Measurements from ENCODE around the gene TMC5.
A peak's percentile ranks its signal among the peaks of the same experiment; 100 is the strongest.

The TMC5 gene

DNA sequence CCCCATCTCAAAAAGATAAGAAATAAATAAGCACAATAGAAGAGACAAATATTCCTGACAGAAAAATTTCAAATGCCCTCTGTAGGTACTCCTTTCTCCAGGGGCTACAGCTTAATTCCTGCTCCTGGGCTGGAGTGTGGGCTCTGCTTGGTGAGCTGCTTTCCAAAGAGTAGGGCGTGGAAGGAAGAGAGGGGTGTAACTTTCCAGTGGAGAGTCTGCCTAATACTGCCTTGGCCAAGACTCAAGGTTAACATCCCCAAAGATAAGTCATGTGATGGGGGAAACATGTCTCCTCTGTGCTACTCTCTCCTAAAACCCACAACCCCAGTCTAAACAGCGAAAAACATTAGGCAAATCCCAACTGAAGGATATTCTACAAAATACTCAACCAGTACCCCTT lies 42.7 kb downstream of the TMC5 start:
- DNase-seq, result no peak

DNA sequence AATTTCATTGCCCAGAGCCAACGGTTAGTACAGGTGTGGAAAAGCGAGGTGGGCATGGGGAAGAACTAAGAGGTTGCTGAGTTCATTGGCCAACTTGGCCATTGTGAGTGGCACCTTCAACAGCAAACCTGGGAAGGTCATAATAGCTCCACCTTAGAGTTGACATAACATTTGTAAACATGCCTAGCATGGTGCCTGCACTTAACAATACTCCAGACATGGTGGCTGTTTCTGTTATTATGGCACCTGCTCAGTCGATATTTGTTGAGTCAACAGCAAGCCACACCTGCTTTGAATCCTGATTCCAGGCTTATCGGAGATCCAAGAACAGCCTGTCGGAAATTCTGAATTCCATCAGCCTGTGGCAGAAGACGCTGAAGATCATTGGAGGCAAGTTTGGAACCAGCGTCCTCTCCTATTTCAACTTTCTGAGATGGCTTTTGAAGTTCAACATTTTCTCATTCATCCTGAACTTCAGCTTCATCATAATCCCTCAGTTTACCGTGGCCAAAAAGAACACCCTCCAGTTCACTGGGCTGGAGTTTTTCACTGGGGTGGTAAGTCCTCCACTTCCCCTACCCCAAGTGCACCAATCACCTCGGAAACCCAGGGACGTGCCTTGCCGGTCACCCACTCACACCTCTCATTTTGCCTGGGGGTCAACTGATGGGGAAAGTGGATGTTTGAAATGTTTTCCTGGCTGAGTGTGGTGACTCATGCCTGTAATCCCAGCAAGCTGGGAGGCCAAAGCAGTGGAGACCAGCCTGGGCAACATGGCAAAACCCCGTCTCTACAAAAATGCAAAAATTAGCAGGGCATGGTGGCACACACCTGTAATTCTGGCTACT lies 46.0 kb downstream of the TMC5 start:
- DNase-seq, result peak; percentile 18 to 95 (median 80)

DNA sequence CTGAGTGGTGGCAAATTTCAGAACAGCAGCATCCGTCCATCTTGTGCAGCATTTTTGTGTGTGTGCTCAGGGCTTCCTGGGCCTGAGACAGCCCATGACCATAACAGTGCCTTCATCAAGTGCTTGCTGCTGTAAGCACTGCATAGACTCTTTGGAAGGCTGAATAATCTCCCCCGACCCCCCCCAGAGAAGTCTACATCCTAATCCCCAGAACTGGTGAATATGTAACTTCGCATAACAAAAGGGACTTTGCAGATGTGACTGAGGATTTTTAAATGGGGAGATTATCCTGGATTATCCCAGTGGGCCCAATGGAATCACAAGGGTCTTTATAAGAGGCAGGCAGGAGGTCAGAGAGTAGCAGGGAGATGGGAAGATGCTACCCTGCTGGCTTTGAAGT lies 50.6 kb downstream of the TMC5 start:
- DNase-seq, result no peak

DNA sequence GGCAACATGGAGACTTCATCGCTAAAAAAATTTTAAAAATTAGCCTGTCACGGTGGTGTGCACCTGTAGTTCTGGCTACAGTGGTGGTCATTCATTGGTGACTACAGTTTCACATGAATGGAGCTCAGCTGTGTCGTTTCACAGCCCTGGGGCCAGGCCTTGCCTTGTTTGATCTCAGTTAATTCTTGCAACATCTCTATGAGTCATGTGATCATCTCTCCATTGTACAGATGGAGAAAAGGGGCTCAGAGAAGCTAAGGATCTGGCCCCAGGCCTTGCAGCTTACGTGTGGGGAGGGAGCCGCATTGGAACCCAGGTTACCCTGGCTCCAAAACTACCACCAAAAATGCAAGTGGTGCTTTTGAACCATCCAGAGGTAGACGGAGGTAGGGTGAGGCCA lies 54.8 kb downstream of the TMC5 start:
- no peak for DNase-seq

DNA sequence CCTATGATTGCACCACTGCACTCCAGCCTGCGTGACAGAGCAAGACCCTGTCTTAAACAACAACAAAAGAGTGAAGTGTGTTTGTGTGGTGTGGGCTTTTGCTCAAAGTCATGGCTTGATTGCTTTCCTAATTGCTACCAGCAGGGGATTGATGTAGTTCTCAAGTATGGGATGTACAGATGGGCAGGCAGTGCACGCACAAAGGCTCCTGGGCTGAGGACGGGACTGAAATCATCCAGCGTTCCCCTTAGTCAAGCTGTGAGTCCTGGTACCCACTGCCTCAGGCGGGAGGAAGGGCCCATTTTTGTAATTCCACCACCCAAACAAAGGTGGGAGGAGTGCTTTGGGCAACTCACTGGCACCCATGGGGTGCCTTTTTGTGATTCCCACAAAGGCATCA lies 56.9 kb downstream of the TMC5 start:
- peak in 1 of 3 experiments; percentile 40 for DNase-seq

DNA sequence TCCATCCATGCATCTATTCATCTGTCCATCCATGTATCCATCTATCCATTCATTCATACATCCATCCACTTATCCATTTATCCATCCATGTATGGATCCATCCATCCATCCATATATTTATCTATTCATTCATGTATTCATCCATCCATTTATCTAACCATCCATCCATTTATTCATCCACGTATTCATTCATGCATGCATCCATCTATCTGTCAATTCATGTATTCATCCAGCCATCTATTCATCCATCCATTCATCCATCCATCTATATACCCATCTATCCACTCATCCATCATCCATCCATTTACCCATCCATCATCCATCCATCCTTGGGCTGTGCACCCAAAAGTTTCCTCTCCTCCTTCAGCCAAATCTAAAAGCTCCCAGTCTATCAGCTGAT lies 60.8 kb downstream of the TMC5 start:
- no peak for DNase-seq

DNA sequence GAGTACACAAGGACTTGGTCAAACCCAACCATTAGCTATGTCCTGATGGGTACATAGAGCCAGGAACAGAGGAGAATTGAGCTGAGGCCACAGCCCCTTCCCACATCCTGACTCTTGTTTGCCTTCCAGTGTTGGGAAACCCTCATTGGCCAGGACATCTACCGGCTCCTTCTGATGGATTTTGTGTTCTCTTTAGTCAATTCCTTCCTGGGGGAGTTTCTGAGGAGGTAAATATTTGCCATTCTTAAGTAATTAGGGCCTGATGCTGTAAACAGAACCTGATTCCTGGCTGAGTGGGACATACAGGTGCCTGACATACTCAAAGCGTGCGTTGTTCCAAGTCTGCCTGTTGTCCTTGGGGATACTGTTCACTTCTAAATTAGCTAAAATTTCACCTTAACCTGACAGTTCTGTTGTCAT lies 61.6 kb downstream of the TMC5 start:
- no peak for DNase-seq

DNA sequence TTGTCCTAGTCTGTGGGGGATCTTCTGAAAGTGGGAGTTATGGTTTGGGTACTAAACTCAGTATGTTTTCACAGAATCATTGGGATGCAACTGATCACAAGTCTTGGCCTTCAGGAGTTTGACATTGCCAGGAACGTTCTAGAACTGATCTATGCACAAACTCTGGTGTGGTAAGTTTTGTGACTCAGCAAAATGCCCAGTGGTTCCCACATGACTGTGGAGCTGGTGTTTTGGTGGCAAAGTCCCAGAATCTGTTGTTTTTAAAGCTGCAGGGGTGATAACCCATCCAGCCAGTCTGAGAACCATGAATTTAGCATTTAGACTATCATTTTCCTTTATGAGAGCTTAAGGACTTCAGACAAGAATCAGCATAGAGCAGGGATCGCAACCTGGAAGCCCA lies 63.6 kb downstream of the TMC5 start:
- DNase-seq, result no peak

DNA sequence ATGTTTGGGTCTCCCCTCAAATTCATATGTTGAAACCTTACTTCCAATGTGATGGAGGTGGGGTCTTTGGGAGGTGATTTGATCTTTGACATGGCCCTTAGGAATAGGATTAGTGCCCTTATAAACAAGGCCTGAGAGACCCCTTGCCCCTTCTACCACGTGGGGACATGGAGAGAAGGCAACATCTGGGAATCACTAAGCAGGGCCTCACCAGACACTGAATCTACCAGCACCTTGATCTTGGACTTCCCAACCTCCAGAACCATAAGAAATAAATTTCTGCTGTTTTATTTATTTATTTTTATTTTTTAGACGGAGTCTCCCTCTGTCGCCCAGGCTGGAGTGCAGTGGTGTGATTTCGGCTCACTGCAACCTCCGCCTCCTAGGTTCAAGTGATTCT lies 64.1 kb downstream of the TMC5 start:
- DNase-seq, result no peak

DNA sequence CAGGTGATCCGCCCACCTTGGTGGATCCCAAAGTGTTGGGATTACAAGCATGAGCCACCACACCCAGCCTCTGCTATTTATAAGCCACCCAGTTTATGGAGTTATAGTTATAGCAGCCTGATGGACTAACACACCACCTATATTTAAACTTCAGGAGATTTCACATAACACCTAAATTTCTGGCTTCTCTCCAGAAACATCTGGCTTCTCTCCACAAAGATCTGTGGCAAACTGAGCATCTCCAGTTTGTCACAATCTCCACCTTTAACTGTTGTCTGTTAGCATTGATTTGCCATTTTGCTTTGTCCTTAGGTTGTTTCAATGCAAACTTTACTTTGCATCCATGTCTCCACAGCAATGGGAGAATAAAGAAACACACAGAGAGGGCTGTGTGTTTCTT lies 64.6 kb downstream of the TMC5 start:
- no peak for DNase-seq

DNA sequence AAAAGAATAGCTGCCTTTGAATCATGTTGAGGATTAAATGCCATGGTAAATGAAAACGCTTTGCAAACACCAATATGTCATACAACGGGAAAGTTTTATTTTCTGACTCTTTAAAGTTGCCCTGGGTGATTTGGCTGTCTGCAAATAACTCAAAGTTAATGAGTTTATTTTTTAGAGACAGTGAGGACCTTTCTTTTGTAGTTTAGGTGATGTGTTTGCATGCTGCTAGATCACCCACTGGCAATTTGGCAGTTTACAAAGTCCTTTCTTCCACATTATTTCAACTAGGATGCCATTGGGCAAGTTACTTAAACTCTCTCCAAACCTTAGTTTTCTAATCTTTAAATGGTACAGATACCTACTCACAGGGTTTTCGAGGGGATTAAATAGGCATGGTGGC lies 66.4 kb downstream of the TMC5 start:
- DNase-seq, result no peak

DNA sequence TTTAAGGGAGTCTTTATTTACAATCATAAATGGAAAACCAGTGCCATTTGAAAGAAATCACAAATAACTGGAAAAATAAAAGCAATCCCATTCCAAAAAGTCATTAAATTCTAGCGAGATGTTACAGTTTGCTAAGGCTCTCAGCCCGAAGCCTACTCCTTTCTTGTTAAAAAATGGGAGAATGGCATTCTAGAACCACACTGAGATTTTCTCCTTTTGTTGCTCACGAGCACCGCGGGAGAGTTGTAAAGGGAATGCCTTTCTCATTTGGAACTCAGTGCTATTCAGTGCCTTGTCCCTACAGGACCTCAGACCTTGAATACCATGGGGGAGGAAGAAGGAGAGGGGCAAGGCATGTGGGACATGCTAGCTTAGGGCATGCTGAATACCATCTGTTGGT lies 67.9 kb downstream of the TMC5 start:
- DNase-seq, result no peak

DNA sequence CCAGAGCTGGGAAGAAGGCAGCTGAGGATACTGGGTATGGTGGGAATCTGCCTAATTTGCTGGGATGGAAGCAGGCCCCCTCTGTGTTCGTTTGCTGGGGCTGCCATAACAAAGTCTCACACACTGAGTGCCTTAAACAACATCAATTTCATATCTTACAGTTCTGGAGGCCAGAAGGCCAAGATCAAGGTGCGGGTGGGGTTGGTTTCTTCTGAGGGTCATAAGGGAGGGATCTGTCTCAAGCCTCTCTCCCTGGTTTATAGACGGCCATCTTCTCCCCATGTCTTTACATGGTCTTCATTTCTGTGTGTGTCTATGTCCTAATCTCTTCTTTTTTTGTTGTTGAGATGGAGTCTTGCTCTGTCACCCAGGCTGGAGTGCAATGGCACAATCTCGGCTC lies 68.4 kb downstream of the TMC5 start:
- DNase-seq, result no peak

DNA sequence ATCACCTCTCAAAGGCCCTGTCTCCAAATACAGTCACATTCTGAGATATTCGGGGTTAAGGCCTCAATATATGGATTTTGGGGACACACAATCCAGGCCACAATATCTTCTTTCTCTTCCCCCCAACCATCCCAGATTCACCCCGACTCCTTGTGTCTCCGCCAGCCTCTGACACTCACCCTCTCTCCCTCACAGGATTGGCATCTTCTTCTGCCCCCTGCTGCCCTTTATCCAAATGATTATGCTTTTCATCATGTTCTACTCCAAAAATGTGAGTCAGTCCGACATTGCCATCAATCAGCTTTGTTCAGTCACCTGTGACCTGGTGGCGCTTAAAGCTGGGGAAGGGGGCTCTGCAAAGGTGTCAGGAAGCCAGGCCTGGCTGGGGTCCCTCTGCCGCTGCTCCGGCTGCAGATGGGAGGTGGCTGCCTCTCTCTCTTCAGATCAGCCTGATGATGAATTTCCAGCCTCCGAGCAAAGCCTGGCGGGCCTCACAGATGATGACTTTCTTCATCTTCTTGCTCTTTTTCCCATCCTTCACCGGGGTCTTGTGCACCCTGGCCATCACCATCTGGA lies 69.2 kb downstream of the TMC5 start:
- peak in 1 of 3 experiments; percentile 4 for DNase-seq

DNA sequence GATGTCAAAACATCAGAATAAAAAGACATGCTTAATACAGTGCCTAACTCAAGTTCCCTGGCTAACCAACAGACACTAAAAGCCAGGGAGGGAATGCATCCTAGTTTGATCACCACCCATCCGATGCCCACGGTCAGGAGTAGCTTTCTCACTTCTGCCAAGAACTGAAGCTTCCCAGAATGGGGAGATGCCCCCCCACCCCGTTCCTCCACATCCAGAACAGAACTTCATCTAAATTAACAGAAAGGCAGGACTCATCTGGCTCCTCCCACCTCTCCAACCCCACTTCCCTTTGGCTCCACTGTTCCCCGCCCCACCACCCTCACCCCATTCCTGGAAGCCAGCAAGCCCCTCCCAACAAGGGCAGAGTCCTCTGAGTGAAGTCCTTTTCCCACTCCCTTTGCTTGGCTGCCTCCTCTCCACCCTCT lies 70.5 kb downstream of the TMC5 start:
- no peak for DNase-seq

DNA sequence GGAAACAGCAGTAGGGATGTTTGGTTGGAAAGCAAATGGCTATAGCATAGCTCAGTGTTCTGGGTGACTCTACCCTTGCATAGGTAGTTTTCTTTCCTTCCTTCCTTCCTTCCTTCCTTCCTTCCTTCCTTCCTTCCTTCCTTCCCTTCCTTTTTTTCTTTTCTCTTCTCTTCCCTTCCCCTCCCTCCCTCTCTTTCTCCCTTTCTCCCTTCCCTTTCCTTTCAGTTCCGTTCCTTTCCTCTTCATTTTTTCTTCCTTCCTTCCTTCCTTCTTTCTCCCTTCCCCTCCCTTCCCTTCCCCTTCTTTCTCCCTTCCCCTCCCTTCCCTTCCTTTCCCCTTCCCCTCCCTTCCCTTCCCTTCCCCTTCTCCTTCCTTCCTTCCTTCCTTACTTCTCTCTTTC lies 72.9 kb downstream of the TMC5 start:
- DNase-seq, result no peak

DNA sequence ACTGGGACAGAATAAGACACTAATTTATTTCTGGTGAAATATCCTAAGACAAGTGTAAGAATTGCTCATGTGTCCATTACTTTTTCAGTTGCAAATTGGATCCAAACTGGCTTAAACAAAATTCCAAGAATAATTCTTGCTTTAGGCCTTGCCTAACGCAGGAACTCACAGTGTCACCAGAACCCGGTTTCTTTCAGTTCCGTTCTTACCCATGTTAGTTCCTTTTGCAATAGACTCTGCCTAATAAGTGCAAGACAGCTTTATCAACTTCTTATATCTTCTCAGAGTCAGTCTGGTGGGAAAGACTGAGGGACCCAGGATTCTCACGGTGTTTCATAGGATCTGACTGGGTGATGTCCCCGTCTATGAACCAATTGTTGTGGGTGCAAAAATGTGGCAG lies 79.5 kb downstream of the TMC5 start:
- DNase-seq, result no peak

DNA sequence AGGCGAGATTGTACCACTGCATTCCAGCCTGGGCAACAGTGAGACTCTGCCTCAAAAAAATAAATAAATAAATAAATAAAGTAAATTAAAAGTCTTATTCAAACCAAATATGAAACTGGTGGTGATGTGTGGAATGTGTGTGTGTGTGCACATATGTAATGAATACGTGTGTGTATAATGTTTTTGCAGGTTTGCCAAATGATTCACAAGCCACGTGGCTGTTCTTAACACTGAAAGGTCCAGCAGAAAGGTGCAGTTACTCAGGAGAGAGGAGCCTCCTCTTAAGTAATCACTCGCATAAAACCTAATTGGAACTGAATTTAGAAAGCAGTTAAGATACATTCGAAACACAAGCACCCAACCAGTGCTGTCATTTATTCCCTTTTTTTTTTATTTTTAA lies 81.3 kb downstream of the TMC5 start:
- DNase-seq, result no peak

DNA sequence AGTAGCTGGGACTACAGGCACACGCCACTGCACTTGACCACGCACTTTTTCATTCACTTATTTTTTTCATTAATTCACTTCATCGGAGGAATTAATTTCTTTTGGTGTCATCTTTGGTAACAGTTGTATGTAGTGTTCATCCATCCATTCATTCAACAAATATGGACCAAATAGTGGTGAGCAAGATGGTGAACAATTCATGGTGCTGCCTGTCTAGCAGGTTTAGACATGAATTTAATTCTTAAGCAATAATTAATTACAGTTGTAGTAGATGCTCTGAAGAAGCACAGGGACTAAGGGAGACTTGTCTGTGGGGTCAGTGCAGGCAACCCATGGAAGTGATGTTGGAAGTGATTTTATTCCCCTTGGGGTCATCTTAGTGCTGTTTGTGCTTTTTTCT lies 81.8 kb downstream of the TMC5 start:
- DNase-seq, result no peak

DNA sequence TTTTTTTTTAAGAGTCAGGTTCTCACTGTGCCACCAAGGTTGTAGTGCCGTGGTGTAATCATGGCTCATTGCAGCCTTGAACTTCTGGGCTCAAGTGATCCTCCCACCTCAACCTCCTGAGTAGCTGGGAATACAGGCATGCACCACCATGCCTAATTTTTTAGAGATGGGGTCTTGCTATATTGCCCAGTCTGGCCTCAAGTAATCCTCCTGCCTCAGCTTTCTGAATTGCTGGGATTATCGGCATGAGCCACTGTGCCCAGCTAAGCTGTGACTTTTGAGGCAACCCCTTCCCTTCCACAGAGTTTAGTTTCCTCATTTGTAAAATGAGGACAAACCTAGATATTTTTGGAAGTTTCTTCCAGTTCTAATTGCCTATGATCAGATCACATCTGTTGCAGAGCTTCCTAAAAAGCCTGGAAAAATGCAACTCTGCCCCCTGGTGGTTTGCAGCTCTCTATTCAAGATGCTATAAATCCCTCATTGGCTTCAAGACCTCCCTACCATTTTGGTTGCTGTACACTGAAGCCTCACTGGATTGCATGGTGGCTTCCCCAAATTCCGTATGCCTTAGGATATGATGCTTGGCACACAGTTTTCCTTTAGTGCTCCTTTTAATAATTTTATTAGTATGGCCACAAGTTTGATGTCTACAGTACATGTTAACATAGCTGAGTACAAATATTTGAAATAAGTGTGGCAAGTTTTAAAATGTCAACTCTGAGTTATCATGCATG lies 84.9 kb downstream of the TMC5 start:
- DNase-seq, result peak; percentile 48 to 89 (median 65)

DNA sequence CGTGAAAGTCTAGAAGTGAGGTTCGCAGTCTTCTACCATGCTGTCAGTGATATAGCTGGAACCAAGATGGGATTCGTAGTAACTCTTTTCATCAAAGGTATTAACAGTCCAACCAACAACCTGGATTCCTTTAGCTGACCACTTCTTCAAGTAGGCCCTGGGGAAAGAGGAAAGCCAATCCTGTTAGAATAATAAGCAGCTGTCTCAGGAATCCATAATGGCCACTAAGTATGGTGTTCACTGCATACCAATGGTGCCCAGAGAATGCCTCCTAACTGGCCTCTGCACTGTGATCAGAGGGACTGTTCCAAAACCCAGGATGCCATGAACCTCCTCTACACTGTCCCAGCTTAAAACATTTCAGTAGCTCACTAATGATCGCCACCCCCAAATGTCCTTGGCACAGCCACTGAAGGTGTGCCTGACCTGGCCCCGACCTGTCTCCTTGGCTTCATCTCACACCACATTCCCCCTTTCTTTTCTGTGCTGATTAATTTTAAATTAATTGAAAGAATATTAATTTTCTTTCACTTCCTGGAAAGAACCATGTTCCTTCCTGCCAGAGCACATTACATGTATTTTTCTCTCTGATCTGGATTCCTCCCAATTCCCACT lies 85.9 kb downstream of the TMC5 start:
- no peak for DNase-seq

DNA sequence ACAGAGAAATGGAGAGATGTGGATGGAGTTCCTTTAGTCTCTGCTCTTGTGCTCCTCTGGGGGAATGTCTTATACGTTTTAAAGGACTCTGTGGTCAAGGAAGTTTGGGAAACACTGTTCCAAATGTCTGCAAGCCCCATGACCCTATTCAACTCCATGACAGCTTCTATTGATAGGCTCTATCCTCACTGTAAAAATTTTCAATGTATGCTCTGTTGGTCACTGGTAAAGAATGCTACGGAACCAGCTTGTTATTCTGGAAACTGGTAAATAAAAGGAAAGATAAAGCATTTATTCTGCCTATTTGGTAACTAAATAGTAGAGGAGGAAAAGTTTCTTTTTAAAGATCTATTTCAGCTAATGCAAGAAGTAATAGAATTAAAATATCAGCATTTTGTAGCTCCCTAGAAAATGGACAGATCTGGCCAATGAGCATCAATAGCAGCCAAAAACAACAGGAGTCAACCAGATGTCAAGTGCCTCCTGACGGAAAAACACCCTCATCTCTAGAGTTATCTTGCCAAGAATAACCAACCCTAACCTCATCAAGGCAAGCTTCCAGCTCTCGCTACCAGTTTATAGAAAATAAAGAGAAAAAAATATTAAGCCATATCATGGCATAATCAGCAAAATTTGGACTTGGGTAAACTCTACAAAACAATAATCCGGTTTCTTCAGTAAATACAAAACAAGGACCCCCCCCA lies 88.1 kb downstream of the TMC5 start:
- no peak for DNase-seq

DNA sequence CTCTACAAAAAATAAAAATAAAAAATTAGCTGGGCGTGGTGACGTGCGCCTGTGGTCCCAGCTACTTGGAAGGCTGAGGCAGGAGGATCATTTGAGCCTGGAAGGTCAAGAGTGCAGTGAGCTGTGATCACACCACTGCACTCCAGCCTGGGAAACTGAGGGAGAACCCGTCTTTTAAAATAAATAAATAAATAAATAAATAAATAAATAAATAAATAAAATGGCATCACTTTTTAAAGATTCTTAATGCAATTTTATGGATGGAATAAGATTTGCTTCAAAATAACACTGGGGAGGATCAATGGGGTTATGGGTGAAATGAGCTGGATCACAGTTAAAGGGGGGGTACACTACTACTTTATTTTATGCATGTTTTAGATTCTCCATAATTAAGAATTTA lies 89.3 kb downstream of the TMC5 start:
- no peak for DNase-seq
